Smooth muscle cell of the brain vasculature (primary cell): ENCODE results near the gene SKP1.

Experiments used
- DNase-seq: peaks from one replicate; pipeline ENCODE4 v3.0.0-alpha.2; 2012; ENCODE audit warnings: low read depth, low spot score

Gene SKP1

GRCh38 chr5:134113902-134114875 is 62.6 kb downstream of the SKP1 start, which contains the start of gene TCF7:
Gene TCF7, plus strand, starts transcription at chr5:134114681. Its CDS starts 226 bp downstream, at chr5:134114907.
- DNase-seq, result no peak

GRCh38 chr5:134113363-134113889 is 63.3 kb downstream of the SKP1 start:
- DNase-seq, result no peak

- no peak for DNase-seq
Observed at GRCh38 chr5:134112726-134113362, 63.9 kb downstream of the SKP1 start.

GRCh38 chr5:134111741-134112647 is 64.8 kb downstream of the SKP1 start:
- no peak for DNase-seq

- no peak for DNase-seq
Observed at GRCh38 chr5:134110382-134110781, 66.4 kb downstream of the SKP1 start.

GRCh38 chr5:134107779-134108178 is 69.0 kb downstream of the SKP1 start:
- DNase-seq, result no peak

GRCh38 chr5:134106991-134107701 is 69.6 kb downstream of the SKP1 start:
- DNase-seq, result no peak

- no peak for DNase-seq
Observed at GRCh38 chr5:134103998-134104654, 72.6 kb downstream of the SKP1 start.

- no peak for DNase-seq
Observed at GRCh38 chr5:134103397-134103796, 73.4 kb downstream of the SKP1 start.

GRCh38 chr5:134101686-134102439 is 74.9 kb downstream of the SKP1 start:
- DNase-seq, result no peak

GRCh38 chr5:134100283-134101091 is 76.3 kb downstream of the SKP1 start:
- DNase-seq, result peak; percentile 21

- no peak for DNase-seq
Observed at GRCh38 chr5:134099939-134100282, 76.8 kb downstream of the SKP1 start.

- no peak for DNase-seq
Observed at GRCh38 chr5:134099288-134099872, 77.4 kb downstream of the SKP1 start.
